SK-N-SH treated with all-trans-retinoic acid at 6 μM for 48 hours (cell line): ENCODE results near the gene CAV3.

Source experiments
- ATAC-seq: fragments of 200-7000 bp; cut with Tn5 transposase; 3 replicates; pipeline ENCODE4 v1.9.1; 2020; ENCODE audit warnings: mild to moderate bottlenecking, moderate library complexity
- ARNTL ChIP-seq: fragments of 450-650 bp; formaldehyde crosslinking; IDR thresholded peaks from 2 replicates; pipeline ENCODE4 v1.5.0; 2020; ENCODE audit warnings: low read depth, mild to moderate bottlenecking, moderate library complexity, borderline replicate concordance
- BACH2 ChIP-seq: fragments of 250-450 bp; sonication (Bioruptor Pico); IDR thresholded peaks from 2 replicates; pipeline ENCODE4 v1.9.0; 2021; ENCODE audit warnings: mild to moderate bottlenecking, borderline replicate concordance
- CSDC2 ChIP-seq: fragments of 250-450 bp; sonication (Bioruptor Pico); IDR thresholded peaks from 2 replicates; pipeline ENCODE4 v1.5.0; 2020; ENCODE audit warnings: mild to moderate bottlenecking, moderate library complexity
- ESRRG ChIP-seq: fragments of 250-450 bp; sonication (Bioruptor Pico); IDR thresholded peaks from 2 replicates; pipeline ENCODE4 v1.6.1; 2021; ENCODE audit warnings: mild to moderate bottlenecking
- GLIS3 ChIP-seq: fragments of 250-450 bp; sonication (Bioruptor Pico); IDR thresholded peaks from 2 replicates; pipeline ENCODE4 v1.5.0; 2020; ENCODE audit warnings: mild to moderate bottlenecking, moderate library complexity
- ISL1 ChIP-seq: fragments of 250-450 bp; sonication (Bioruptor Pico); IDR thresholded peaks from 2 replicates; pipeline ENCODE4 v2.1.2; 2022; ENCODE audit warnings: mild to moderate bottlenecking, moderate library complexity
- OSR1 ChIP-seq: fragments of 250-450 bp; sonication (Bioruptor Pico); IDR thresholded peaks from 2 replicates; pipeline ENCODE4 v1.8.0; 2022; ENCODE audit warnings: moderate library complexity, mild to moderate bottlenecking, inconsistent platforms
- PPARA ChIP-seq: fragments of 250-450 bp; sonication (Bioruptor Pico); IDR thresholded peaks from 2 replicates; pipeline ENCODE4 v1.5.0; 2020; ENCODE audit warnings: mild to moderate bottlenecking, borderline replicate concordance
- RARB ChIP-seq: fragments of 250-450 bp; sonication (Bioruptor Pico); IDR thresholded peaks from 2 replicates; pipeline ENCODE4 v1.8.0; 2021; ENCODE audit warnings: mild to moderate bottlenecking, moderate library complexity
- TOX ChIP-seq: fragments of 250-450 bp; sonication (Bioruptor Pico); IDR thresholded peaks from 2 replicates; pipeline ENCODE4 v1.8.0; 2021; ENCODE audit warnings: mild to moderate bottlenecking, moderate library complexity, borderline replicate concordance
- TSHZ2 ChIP-seq: fragments of 250-450 bp; sonication (Bioruptor Pico); IDR thresholded peaks from 2 replicates; pipeline ENCODE4 v1.5.0; 2020; ENCODE audit warnings: mild to moderate bottlenecking, moderate library complexity
- ZC3H10 ChIP-seq: fragments of 250-450 bp; sonication (Bioruptor Pico); IDR thresholded peaks from 2 replicates; pipeline ENCODE4 v1.5.1; 2021; ENCODE audit warnings: mild to moderate bottlenecking, moderate library complexity
- ZFP3 ChIP-seq: fragments of 250-450 bp; sonication (Bioruptor Pico); IDR thresholded peaks from 2 replicates; pipeline ENCODE4 v1.5.0; 2020; ENCODE audit warnings: mild to moderate bottlenecking, moderate library complexity
- ZFP30 ChIP-seq: fragments of 450-650 bp; formaldehyde crosslinking; IDR thresholded peaks from 2 replicates; pipeline ENCODE4 v1.5.0; 2022; ENCODE audit warnings: mild to moderate bottlenecking, moderate library complexity
- ZNF565 ChIP-seq: fragments of 450-650 bp; formaldehyde crosslinking; conservative IDR thresholded peaks from 2 replicates; pipeline ENCODE4 v1.5.0; 2020; ENCODE audit warnings: low read depth, mild to moderate bottlenecking, moderate library complexity
- ZNF70 ChIP-seq: fragments of 450-650 bp; formaldehyde crosslinking; IDR thresholded peaks from 2 replicates; pipeline ENCODE4 v1.5.0; 2020; ENCODE audit warnings: mild to moderate bottlenecking, moderate library complexity
- ZNF8 ChIP-seq: fragments of 450-650 bp; formaldehyde crosslinking; IDR thresholded peaks from 2 replicates; pipeline ENCODE4 v1.5.0; 2020; ENCODE audit warnings: mild to moderate bottlenecking, moderate library complexity
- TF ChIP-seq, protein P1 (sequence below): fragments of 250-450 bp; sonication (Bioruptor Pico); IDR thresholded peaks from 2 replicates; pipeline ENCODE4 v1.8.0; 2020; ENCODE audit warnings: mild to moderate bottlenecking, moderate library complexity, borderline replicate concordance
- TF ChIP-seq, protein P2 (sequence below): fragments of 250-450 bp; sonication (Bioruptor Pico); IDR thresholded peaks from 2 replicates; pipeline ENCODE4 v1.8.0; 2021; ENCODE audit warnings: low read depth, mild to moderate bottlenecking, moderate library complexity, borderline replicate concordance
- TF ChIP-seq, protein P3 (sequence below): fragments of 250-450 bp; sonication (Bioruptor Pico); IDR thresholded peaks from 2 replicates; pipeline ENCODE4 v1.5.1; 2020; ENCODE audit warnings: low read depth, mild to moderate bottlenecking, moderate library complexity
- TF ChIP-seq, protein P4 (sequence below): fragments of 250-450 bp; sonication (Bioruptor Pico); IDR thresholded peaks from 2 replicates; pipeline ENCODE4 v1.5.1; 2021; ENCODE audit warnings: mild to moderate bottlenecking, moderate library complexity

Gene CAV3

GRCh38 chr3:8760506-8760905, 26.9 kb downstream of the CAV3 start:
- no peak for ATAC-seq
- TF ChIP-seq, protein P1, sequence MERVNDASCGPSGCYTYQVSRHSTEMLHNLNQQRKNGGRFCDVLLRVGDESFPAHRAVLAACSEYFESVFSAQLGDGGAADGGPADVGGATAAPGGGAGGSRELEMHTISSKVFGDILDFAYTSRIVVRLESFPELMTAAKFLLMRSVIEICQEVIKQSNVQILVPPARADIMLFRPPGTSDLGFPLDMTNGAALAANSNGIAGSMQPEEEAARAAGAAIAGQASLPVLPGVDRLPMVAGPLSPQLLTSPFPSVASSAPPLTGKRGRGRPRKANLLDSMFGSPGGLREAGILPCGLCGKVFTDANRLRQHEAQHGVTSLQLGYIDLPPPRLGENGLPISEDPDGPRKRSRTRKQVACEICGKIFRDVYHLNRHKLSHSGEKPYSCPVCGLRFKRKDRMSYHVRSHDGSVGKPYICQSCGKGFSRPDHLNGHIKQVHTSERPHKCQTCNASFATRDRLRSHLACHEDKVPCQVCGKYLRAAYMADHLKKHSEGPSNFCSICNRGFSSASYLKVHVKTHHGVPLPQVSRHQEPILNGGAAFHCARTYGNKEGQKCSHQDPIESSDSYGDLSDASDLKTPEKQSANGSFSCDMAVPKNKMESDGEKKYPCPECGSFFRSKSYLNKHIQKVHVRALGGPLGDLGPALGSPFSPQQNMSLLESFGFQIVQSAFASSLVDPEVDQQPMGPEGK, result no peak
- TF ChIP-seq BACH2 (CRISPR knock-in tag) (no peak), RARB (CRISPR knock-in tag) (no peak), OSR1 (CRISPR knock-in tag) (no peak), PPARA (CRISPR knock-in tag) (no peak), ZNF70 (CRISPR knock-in tag) (no peak), TOX (CRISPR knock-in tag) (no peak), ZNF565 (no peak), ISL1 (CRISPR knock-in tag) (no peak), CSDC2 (CRISPR knock-in tag) (no peak), ZFP3 (CRISPR knock-in tag) (no peak), ZC3H10 (CRISPR knock-in tag) (no peak)

- ATAC-seq, result no peak
- TF ChIP-seq, protein P2, sequence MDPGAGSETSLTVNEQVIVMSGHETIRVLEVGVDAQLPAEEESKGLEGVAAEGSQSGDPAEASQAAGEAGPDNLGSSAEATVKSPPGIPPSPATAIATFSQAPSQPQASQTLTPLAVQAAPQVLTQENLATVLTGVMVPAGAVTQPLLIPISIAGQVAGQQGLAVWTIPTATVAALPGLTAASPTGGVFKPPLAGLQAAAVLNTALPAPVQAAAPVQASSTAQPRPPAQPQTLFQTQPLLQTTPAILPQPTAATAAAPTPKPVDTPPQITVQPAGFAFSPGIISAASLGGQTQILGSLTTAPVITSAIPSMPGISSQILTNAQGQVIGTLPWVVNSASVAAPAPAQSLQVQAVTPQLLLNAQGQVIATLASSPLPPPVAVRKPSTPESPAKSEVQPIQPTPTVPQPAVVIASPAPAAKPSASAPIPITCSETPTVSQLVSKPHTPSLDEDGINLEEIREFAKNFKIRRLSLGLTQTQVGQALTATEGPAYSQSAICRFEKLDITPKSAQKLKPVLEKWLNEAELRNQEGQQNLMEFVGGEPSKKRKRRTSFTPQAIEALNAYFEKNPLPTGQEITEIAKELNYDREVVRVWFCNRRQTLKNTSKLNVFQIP (CRISPR knock-in tag), result no peak
- no peak for TF ChIP-seq RARB (CRISPR knock-in tag)
- TF ChIP-seq, protein P3, sequence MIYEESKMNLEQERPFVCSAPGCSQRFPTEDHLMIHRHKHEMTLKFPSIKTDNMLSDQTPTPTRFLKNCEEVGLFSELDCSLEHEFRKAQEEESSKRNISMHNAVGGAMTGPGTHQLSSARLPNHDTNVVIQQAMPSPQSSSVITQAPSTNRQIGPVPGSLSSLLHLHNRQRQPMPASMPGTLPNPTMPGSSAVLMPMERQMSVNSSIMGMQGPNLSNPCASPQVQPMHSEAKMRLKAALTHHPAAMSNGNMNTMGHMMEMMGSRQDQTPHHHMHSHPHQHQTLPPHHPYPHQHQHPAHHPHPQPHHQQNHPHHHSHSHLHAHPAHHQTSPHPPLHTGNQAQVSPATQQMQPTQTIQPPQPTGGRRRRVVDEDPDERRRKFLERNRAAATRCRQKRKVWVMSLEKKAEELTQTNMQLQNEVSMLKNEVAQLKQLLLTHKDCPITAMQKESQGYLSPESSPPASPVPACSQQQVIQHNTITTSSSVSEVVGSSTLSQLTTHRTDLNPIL, result no peak
- no peak for TF ChIP-seq ZNF565
- no peak for TF ChIP-seq ZFP3 (CRISPR knock-in tag)
- TF ChIP-seq, protein P4, sequence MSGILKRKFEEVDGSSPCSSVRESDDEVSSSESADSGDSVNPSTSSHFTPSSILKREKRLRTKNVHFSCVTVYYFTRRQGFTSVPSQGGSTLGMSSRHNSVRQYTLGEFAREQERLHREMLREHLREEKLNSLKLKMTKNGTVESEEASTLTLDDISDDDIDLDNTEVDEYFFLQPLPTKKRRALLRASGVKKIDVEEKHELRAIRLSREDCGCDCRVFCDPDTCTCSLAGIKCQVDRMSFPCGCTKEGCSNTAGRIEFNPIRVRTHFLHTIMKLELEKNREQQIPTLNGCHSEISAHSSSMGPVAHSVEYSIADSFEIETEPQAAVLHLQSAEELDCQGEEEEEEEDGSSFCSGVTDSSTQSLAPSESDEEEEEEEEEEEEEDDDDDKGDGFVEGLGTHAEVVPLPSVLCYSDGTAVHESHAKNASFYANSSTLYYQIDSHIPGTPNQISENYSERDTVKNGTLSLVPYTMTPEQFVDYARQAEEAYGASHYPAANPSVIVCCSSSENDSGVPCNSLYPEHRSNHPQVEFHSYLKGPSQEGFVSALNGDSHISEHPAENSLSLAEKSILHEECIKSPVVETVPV, result no peak
- no peak for TF ChIP-seq TOX (CRISPR knock-in tag)
- TF ChIP-seq BACH2 (CRISPR knock-in tag), result no peak
- TF ChIP-seq, protein P1, result no peak
- no peak for TF ChIP-seq GLIS3
- TF ChIP-seq ARNTL (CRISPR knock-in tag), result no peak
- TF ChIP-seq ZFP30 (CRISPR knock-in tag), result no peak
- no peak for TF ChIP-seq OSR1 (CRISPR knock-in tag)
- no peak for TF ChIP-seq ZC3H10 (CRISPR knock-in tag)
- no peak for TF ChIP-seq ZNF70 (CRISPR knock-in tag)
- TF ChIP-seq ZNF8 (CRISPR knock-in tag), result no peak
- TF ChIP-seq CSDC2 (CRISPR knock-in tag), result no peak
- TF ChIP-seq PPARA (CRISPR knock-in tag), result no peak
- no peak for TF ChIP-seq ESRRG (CRISPR knock-in tag)
- no peak for TF ChIP-seq TSHZ2 (CRISPR knock-in tag)
Measured at GRCh38 chr3:8761866-8762265, 28.3 kb downstream of the CAV3 start.
